ENCODE results near the gene TLE4.

GRCh38 chr9:79661886-79662536 lies 90.2 kb downstream of the TLE4 start:
- no peak for TF ChIP-seq CTCF (IDR thresholded peaks at IDR 0.05; ENCODE audit: insufficient read depth, low read length)
- TF ChIP-seq, protein P1, sequence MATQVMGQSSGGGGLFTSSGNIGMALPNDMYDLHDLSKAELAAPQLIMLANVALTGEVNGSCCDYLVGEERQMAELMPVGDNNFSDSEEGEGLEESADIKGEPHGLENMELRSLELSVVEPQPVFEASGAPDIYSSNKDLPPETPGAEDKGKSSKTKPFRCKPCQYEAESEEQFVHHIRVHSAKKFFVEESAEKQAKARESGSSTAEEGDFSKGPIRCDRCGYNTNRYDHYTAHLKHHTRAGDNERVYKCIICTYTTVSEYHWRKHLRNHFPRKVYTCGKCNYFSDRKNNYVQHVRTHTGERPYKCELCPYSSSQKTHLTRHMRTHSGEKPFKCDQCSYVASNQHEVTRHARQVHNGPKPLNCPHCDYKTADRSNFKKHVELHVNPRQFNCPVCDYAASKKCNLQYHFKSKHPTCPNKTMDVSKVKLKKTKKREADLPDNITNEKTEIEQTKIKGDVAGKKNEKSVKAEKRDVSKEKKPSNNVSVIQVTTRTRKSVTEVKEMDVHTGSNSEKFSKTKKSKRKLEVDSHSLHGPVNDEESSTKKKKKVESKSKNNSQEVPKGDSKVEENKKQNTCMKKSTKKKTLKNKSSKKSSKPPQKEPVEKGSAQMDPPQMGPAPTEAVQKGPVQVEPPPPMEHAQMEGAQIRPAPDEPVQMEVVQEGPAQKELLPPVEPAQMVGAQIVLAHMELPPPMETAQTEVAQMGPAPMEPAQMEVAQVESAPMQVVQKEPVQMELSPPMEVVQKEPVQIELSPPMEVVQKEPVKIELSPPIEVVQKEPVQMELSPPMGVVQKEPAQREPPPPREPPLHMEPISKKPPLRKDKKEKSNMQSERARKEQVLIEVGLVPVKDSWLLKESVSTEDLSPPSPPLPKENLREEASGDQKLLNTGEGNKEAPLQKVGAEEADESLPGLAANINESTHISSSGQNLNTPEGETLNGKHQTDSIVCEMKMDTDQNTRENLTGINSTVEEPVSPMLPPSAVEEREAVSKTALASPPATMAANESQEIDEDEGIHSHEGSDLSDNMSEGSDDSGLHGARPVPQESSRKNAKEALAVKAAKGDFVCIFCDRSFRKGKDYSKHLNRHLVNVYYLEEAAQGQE (IDR thresholded peaks at IDR 0.05; ENCODE audit: insufficient replicate concordance, low read depth) = no peak
- TF ChIP-seq GABPA (IDR thresholded peaks at IDR 0.05; ENCODE audit: low read depth) = no peak

Measured in HL-60 (cell line).